Adrenal gland (tissue), 12 donors: ENCODE data around the gene STARD13. TPM values are rescaled to one million over a fixed set of nuclear protein-coding genes. Genes with fewer than 3 reads are reported as not detected.

Source experiments
- DNase-seq, 7 donors: peaks; one replicate each; pipeline ENCODE4 v3.0.0-alpha.2; 2019 to 2020
- H3K27ac ChIP-seq, 5 donors: fragments of 200-600 bp; sonication (generic) in 4 of 5; 1 replicate in 3 of 5; 2 replicates in 2 of 5; pipeline versions ENCODE4 v1.5.1 to v1.8.0; 2016 to 2020; ENCODE audit warnings: mild to moderate bottlenecking in 1 of 5
- H3K27me3 ChIP-seq: fragments of 200-600 bp; 2 replicates; pipeline ENCODE4 v1.8.0; 2021
- H3K36me3 ChIP-seq, 2 donors: fragments of 200-600 bp; replicated peaks in 1 of 2; 1 replicate in 1 of 2; 2 replicates in 1 of 2; pipeline versions ENCODE4 v1.5.1 to v1.8.0; 2018 to 2022
- H3K4me1 ChIP-seq, 2 donors: fragments of 200-600 bp; replicated peaks in 1 of 2; 1 replicate in 1 of 2; 2 replicates in 1 of 2; pipeline versions ENCODE4 v1.5.1 to v1.8.0; 2018 to 2021
- H3K4me3 ChIP-seq, 4 donors: fragments of 200-600 bp; sonication (generic) in 3 of 4; one replicate each; pipeline ENCODE4 v1.5.1; 2016 to 2018
- H3K9me3 ChIP-seq, 3 donors: fragments of 200-600 bp; sonication (generic) in 1 of 3; replicated peaks in 1 of 3; 1 replicate in 2 of 3; 2 replicates in 1 of 3; pipeline versions ENCODE4 v1.5.1 to v1.8.0; 2016 to 2021
- POLR2A ChIP-seq, 2 donors: fragments of 450-650 bp; IDR thresholded peaks; one replicate each; pipeline ENCODE4 v1.6.1; 2017; ENCODE audit warnings: antibody characterized with exemption in 2 of 2, mild to moderate bottlenecking in 2 of 2, moderate library complexity in 1 of 2
- WGBS, 4 donors: extraction: QIAGEN DNeasy Blood & Tissue Kit in 2 of 4; methylation state at CpG; one replicate each; pipeline versions ENCODE4 v1.1.5 to v1.1.7; 2013 to 2017; 5-methylcytosine and 5-hydroxymethylcytosine counted together
- intact Hi-C, 2 donors: fragments of 100-400 bp; cut with DNase I; formaldehyde crosslinking; loops; one replicate each; pipeline versions ENCODE4 v1.14.1 to v1.15.0; 2022 to 2023
- polyA plus RNA-seq, 3 donors: library from polyadenylated mRNA; stranded (reverse); fragments of 200-250 nt in 2 of 3; fragments of 350-450 nt in 1 of 3; fragmentation: Illumina TruSeq in 1 of 3; extraction: RNeasy Lipid Tissue Mini Kit (QIAGEN cat#74804) in 1 of 3; gene quantifications; one replicate each; pipeline ENCODE4 v1.2.3, GENCODE V29; 2013 to 2014
- total RNA-seq, 9 donors: library from RNA; depleted of rRNA in 4 of 9; stranded (reverse); fragments of >200 nt in 4 of 9; fragments of 120-200 nt in 1 of 9; fragmentation: NEBNext Ultra II Directional in 1 of 9; extraction: Animal tissue kit (Norgen Biotek cat#: 25700) in 1 of 9; gene quantifications; one replicate each; pipeline versions ENCODE4 v1.1.0 to v1.2.4, GENCODE V29; 2013 to 2023
- TF ChIP-seq, protein P1 (sequence below), 6 experiments: fragments of 450-650 bp in 4 of 6; fragments of 200-600 bp in 2 of 6; sonication (generic) in 1 of 6; IDR thresholded peaks; 1 replicate in 5 of 6; 2 replicates in 1 of 6; pipeline versions ENCODE4 v1.5.1 to v1.8.0; 2016 to 2021; ENCODE audit warnings: antibody characterized with exemption in 6 of 6, mild to moderate bottlenecking in 2 of 6, moderate library complexity in 1 of 6
- donor health status: healthy with polysubstance abuse.
- donor health status: Bipolar disorder and iron deficiency.
- donor health status: DM: yes; HTN: yes; CAD: no.
- donor health status: DM: no; HTN: no; CAD: no.
- donor health status: DM: no; HTN: no; CAD: no.
- donor health status: DM: yes; HTN: yes; CAD: no.

The STARD13 gene
- total and polyA plus RNA-seq, 12 donors, result 10.5 to 79.8 (median 33.6) TPM

DNA sequence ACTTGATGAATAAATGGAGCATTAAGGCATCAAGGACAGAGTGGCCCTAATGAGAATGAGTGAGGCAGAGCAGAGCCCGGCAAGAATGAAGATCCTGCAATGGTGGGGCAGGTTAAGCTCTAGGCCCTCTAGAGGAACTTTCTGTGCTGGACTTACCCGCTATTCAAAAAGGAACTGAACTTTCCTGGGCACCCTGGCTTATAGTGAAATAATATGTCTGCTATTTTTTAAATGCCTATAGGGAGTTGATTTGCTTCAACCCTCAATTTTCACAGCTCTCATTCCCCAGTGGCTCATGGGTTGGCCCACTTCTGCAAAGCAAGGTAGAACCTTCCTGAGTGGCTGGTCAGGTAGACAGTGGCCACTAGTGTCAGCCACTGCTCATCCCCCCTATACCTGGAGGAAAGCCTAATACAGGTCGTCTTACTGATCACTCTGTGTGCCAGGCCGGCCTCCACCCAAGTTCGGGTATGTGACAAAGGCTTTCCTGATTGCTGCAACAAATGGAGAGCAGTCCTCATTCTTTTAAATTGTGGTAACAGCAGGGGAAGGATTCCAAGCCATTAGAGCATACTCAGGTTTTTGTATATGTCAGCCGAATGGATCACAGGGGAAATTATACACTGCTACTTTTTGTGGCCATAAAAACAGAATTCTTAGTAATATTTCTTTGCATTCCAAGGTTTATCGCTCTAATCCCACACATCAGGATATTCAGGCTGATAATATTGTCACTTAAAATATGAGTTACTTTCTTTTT lies 166.4 kb downstream of the STARD13 start:
- Histone ChIP-seq H3K4me1 (peaks cover 14 to 29% of the 10 kb centered on the region in 2 donors), H3K36me3 (peaks cover 0 to 43% of the 10 kb centered on the region in 2 donors), H3K27me3 (no peaks in the 10 kb centered on the region), H3K27ac (no peak overlapping the region), H3K9me3 (no peaks in the 10 kb centered on the region), H3K4me3 (no peak overlapping the region)
- WGBS, 4 donors, result 88 to 94% (median 91%) methylated on average over 7 of the region's 7 CpGs
- intact Hi-C loops, result no loop called here
- TF ChIP-seq, protein P1, sequence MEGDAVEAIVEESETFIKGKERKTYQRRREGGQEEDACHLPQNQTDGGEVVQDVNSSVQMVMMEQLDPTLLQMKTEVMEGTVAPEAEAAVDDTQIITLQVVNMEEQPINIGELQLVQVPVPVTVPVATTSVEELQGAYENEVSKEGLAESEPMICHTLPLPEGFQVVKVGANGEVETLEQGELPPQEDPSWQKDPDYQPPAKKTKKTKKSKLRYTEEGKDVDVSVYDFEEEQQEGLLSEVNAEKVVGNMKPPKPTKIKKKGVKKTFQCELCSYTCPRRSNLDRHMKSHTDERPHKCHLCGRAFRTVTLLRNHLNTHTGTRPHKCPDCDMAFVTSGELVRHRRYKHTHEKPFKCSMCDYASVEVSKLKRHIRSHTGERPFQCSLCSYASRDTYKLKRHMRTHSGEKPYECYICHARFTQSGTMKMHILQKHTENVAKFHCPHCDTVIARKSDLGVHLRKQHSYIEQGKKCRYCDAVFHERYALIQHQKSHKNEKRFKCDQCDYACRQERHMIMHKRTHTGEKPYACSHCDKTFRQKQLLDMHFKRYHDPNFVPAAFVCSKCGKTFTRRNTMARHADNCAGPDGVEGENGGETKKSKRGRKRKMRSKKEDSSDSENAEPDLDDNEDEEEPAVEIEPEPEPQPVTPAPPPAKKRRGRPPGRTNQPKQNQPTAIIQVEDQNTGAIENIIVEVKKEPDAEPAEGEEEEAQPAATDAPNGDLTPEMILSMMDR (IDR thresholded peaks at IDR 0.05), result no peak
- no peak for TF ChIP-seq POLR2A (IDR thresholded peaks at IDR 0.05)
- DNase-seq, result no peak

DNA sequence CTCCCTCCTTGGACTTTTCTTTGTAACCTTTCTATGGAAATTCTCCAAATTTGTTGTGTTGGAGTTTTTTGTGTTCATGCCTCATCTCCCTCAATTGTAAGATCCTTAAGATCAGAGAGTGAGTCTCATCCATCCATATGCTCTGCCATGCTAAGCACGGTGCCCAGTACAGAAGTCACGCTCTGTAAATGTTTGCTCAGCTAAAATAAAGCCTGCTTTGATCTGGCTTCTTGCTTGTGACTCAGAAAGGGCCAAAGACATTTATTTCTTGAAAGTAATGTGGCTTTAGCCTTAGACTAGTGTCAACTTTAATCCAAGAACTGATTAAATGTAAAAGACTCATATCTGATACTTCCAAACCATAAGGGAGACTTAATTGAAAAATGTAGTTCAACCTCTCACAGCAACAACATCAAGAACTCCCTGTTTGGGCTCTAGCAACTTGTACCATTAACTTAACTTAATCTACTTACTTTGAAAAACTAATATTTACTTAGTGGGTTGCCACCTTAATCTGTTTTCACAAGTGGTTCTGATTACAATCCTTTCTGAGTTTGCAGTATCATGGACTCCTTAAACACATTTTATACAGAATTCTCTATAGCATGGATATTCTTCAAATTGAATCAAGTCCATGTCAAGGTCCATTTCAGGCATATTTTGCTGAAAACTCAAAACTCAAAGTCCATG lies 169.1 kb downstream of the STARD13 start:
- no peak overlapping the region for H3K4me3 ChIP-seq
- intact Hi-C loops, result no loop called here
- H3K27ac ChIP-seq, result no peak overlapping the region
- H3K36me3 ChIP-seq, result peaks cover 0 to 64% of the 10 kb centered on the region in 2 donors
- WGBS, 4 donors, result 88 to 96% (median 91%) methylated on average over 2 of the region's 2 CpGs
- H3K9me3 ChIP-seq, result no peaks in the 10 kb centered on the region
- no peak for DNase-seq
- H3K4me1 ChIP-seq, result peaks cover 2 to 25% of the 10 kb centered on the region in 2 donors
- no peak for TF ChIP-seq POLR2A (IDR thresholded peaks at IDR 0.05)
- TF ChIP-seq, protein P1 (IDR thresholded peaks at IDR 0.05), result no peak
- no peaks in the 10 kb centered on the region for H3K27me3 ChIP-seq

DNA sequence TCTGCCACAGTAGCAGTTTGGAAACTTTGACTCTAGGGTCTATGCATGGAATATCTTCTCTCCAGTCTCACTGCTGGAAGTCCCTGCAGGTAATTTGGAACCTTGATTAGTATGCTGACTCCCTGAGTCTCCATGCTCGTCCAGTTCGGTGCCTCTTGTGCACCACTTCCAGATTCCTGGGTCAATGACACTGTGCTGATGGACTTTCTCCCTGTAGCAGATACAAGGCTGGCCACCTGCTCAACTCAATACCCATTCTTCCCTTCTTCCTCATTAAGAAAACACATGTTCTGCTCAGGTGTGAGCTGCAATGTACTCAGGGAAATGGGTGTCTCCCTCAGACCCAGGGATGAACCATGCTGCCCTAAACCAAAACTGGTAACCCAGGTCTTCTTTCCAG lies 170.3 kb downstream of the STARD13 start:
- no peak for TF ChIP-seq POLR2A (IDR thresholded peaks at IDR 0.05)
- TF ChIP-seq, protein P1 (IDR thresholded peaks at IDR 0.05), result no peak
- WGBS, 4 donors, result 91 to 98% (median 92%) methylated on average over 2 of the region's 2 CpGs
- no peak overlapping the region for H3K27ac ChIP-seq
- peaks cover 0 to 64% of the 10 kb centered on the region in 2 donors for H3K36me3 ChIP-seq
- H3K4me1 ChIP-seq, result peaks cover 6 to 34% of the 10 kb centered on the region in 2 donors
- H3K27me3 ChIP-seq, result no peaks in the 10 kb centered on the region
- no peak for DNase-seq
- no peaks in the 10 kb centered on the region for H3K9me3 ChIP-seq
- intact Hi-C loops, result no loop called here
- no peak overlapping the region for H3K4me3 ChIP-seq

DNA sequence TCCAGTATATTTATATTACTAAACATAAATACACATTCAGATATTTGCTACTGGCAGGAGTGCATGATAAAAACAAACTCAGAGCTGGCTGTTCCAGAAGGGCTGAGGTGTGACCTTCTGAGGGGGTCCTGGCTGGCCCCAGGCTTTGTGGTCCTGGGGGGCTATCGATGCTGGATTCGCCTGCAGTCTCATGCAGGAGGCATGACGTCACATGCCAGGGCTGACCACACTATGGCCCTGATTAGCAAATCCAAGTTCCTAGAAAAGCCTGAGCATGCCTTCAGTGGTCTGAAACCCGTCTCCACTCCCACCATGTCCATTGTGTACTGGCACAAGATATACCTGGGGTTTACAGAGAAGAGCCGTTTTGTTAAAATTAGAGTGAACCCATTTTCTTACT lies 171.4 kb downstream of the STARD13 start:
- Histone ChIP-seq H3K9me3 (no peaks in the 10 kb centered on the region), H3K4me3 (no peak overlapping the region), H3K27ac (no peak overlapping the region), H3K27me3 (no peaks in the 10 kb centered on the region), H3K4me1 (peaks cover 12 to 39% of the 10 kb centered on the region in 2 donors), H3K36me3 (peaks cover 0 to 71% of the 10 kb centered on the region in 2 donors)
- 86 to 94% (median 92%) methylated on average over 5 of the region's 5 CpGs for WGBS, 4 donors
- DNase-seq, result no peak
- TF ChIP-seq, protein P1 (IDR thresholded peaks at IDR 0.05), result no peak
- no peak for TF ChIP-seq POLR2A (IDR thresholded peaks at IDR 0.05)
- intact Hi-C loops, result no loop called here
